ENCODE measurements around the gene ZMYND19.

GRCh38 chr9:137598943-137599342 is 8.6 kb upstream of the ZMYND19 start:
- TF ChIP-seq, protein P1, sequence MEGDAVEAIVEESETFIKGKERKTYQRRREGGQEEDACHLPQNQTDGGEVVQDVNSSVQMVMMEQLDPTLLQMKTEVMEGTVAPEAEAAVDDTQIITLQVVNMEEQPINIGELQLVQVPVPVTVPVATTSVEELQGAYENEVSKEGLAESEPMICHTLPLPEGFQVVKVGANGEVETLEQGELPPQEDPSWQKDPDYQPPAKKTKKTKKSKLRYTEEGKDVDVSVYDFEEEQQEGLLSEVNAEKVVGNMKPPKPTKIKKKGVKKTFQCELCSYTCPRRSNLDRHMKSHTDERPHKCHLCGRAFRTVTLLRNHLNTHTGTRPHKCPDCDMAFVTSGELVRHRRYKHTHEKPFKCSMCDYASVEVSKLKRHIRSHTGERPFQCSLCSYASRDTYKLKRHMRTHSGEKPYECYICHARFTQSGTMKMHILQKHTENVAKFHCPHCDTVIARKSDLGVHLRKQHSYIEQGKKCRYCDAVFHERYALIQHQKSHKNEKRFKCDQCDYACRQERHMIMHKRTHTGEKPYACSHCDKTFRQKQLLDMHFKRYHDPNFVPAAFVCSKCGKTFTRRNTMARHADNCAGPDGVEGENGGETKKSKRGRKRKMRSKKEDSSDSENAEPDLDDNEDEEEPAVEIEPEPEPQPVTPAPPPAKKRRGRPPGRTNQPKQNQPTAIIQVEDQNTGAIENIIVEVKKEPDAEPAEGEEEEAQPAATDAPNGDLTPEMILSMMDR (IDR thresholded peaks at IDR 0.05), result no peak
- TF ChIP-seq POLR2AphosphoS5 (IDR thresholded peaks at IDR 0.05; ENCODE audit: insufficient read depth in 1 of 2, low read depth in 1 of 2), result no peak
